ENCODE results near the gene AGBL4.
A peak's percentile ranks its signal among the peaks of the same experiment; 100 is the strongest.

The AGBL4 gene

GRCh38 chr1:48784301-48784700, 1239.5 kb downstream of the AGBL4 start:
- no peak for TF ChIP-seq ZBTB7A (IDR thresholded peaks at IDR 0.05; ENCODE audit: low read depth)
- TF ChIP-seq CEBPB (IDR thresholded peaks at IDR 0.05) = no peak
- no peak for TF ChIP-seq FOXM1 (IDR thresholded peaks at IDR 0.05; ENCODE audit: borderline replicate concordance, low read depth)
- no peak for TF ChIP-seq NFIC (IDR thresholded peaks at IDR 0.05)
- no peak for TF ChIP-seq CREB1 (IDR thresholded peaks at IDR 0.05; ENCODE audit: low read depth)
- TF ChIP-seq TCF12 (IDR thresholded peaks at IDR 0.05; ENCODE audit: low read depth) = no peak

GRCh38 chr1:48777219-48777895, 1246.4 kb downstream of the AGBL4 start:
- no peak for TF ChIP-seq USF1 (IDR thresholded peaks at IDR 0.05)

GRCh38 chr1:48776393-48777218, 1247.1 kb downstream of the AGBL4 start, which contains the start of gene BEND5:
TSS of gene BEND5 (minus strand) at chr1:48776891. CDS start at chr1:48776831, 60 bp downstream.
- no peak for TF ChIP-seq REST (IDR thresholded peaks at IDR 0.05; ENCODE audit: low read depth)
- no peak for TF ChIP-seq CREB1 (IDR thresholded peaks at IDR 0.05; ENCODE audit: low read depth)
- TF ChIP-seq YY1 (IDR thresholded peaks at IDR 0.05; ENCODE audit: low read depth) = no peak
- TF ChIP-seq NFIC (IDR thresholded peaks at IDR 0.05) = 0 out of 2 replicates have a peak, but pooled peaks have one; percentile 14
- 0 out of 2 replicates have a peak, but pooled peaks have one; percentile 28 for TF ChIP-seq TAF1 (IDR thresholded peaks at IDR 0.05; ENCODE audit: low read depth)

GRCh38 chr1:48775831-48776392, 1247.8 kb downstream of the AGBL4 start:
- TF ChIP-seq EP300 (IDR thresholded peaks at IDR 0.05; ENCODE audit: borderline replicate concordance) (no peak), YY1 (IDR thresholded peaks at IDR 0.05; ENCODE audit: low read depth) (no peak), FOXM1 (IDR thresholded peaks at IDR 0.05; ENCODE audit: borderline replicate concordance, low read depth) (no peak)

GRCh38 chr1:48773133-48773532, 1250.6 kb downstream of the AGBL4 start:
- TF ChIP-seq CEBPB (IDR thresholded peaks at IDR 0.05) = no peak
- TF ChIP-seq MAX (IDR thresholded peaks at IDR 0.05) = no peak

- TF ChIP-seq FOXM1 (IDR thresholded peaks at IDR 0.05; ENCODE audit: borderline replicate concordance, low read depth) (no peak), REST (IDR thresholded peaks at IDR 0.05; ENCODE audit: low read depth) (no peak), CREB1 (IDR thresholded peaks at IDR 0.05; ENCODE audit: low read depth) (no peak), USF1 (IDR thresholded peaks at IDR 0.05) (no peak), TEAD4 (IDR thresholded peaks at IDR 0.05) (no peak), TAF1 (IDR thresholded peaks at IDR 0.05; ENCODE audit: low read depth) (no peak), EP300 (IDR thresholded peaks at IDR 0.05; ENCODE audit: borderline replicate concordance) (no peak), CEBPB (IDR thresholded peaks at IDR 0.05) (no peak), EGR1 (IDR thresholded peaks at IDR 0.05) (no peak), RAD21 (IDR thresholded peaks at IDR 0.05; ENCODE audit: low read depth) (no peak), MAX (IDR thresholded peaks at IDR 0.05) (no peak), NFIC (IDR thresholded peaks at IDR 0.05) (no peak), TCF12 (IDR thresholded peaks at IDR 0.05; ENCODE audit: low read depth) (no peak), ZBTB7A (IDR thresholded peaks at IDR 0.05; ENCODE audit: low read depth) (no peak)
Observed at GRCh38 chr1:48772211-48772610, 1251.5 kb downstream of the AGBL4 start.

All from Ishikawa (cell line).